ENCODE data around the gene CCHCR1.

The CCHCR1 gene

DNA sequence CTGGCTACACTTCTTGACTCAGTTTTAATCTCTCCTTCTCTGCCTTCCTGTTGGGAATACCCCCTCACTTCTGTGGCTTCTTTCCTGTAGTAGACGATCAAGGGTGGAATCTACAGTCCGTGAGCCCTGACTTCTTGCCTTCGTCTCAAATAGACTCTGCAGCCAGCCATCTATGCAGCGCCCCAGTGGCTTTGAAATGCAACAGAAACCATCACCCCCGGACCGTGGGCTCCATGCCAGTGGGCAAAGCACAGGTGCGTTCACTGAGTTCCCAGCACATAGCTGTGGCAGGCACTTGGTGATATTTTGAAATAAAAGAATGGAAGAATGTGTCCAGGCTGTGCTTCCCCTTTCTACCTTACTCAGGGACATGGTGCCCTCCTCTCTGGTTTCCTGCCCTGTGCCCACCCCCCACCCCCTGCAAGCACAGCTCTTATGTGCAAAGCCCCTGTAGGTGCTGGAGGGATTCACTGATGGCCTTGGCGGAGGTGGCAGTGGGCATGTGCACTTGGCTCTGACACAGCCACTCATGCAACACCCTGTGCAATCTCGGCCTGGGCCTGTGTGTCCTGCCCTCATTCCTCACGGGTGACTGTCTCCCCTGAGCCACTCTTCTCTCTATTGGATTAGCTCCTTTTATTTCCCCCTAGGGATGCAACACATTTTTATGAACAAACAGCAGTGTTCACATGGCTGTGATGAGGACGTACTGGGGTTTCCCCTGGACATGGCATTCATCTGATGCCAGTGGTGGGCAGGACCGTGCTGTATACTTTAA is 31.8 kb downstream of the CCHCR1 start:
- no peak for DNase-seq

GRCh38 chr6:31125162-31125561 is 32.4 kb downstream of the CCHCR1 start:
- DNase-seq = no peak

GRCh38 chr6:31122791-31123706 is 34.6 kb downstream of the CCHCR1 start:
- DNase-seq = no peak

DNA sequence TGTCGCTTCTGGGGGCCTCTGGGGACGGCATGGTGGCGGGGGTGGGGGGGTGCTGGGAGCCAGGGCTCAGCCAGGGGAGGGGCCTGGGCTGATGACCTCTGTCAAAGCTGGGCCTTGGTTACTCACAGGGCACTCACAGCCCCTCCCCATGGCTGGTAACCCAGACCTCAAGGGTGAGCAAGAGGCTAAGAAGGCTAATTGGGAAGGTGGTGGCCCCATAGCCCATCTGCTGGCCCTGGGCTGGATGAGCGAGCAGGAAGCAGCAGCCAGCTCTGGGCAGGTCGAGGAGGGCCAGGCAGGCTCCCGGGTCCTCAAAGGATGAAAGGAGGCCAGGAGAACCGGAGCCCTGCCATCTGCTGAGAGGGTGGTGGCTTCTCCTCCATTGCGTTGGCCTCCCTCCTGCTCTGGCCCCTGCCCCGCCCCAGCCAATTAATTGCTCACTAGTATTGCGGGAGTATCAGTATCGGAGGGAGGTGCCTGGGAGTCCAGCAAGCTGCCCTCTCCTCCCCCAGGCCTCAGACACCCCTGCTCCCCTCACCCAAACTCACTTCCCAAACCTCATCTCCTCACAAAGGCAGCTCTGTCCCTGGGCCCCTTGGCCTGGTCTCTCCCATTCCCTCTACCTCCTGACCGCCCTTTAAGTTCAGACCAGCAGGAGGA is 36.3 kb downstream of the CCHCR1 start:
- no peak for DNase-seq

DNA sequence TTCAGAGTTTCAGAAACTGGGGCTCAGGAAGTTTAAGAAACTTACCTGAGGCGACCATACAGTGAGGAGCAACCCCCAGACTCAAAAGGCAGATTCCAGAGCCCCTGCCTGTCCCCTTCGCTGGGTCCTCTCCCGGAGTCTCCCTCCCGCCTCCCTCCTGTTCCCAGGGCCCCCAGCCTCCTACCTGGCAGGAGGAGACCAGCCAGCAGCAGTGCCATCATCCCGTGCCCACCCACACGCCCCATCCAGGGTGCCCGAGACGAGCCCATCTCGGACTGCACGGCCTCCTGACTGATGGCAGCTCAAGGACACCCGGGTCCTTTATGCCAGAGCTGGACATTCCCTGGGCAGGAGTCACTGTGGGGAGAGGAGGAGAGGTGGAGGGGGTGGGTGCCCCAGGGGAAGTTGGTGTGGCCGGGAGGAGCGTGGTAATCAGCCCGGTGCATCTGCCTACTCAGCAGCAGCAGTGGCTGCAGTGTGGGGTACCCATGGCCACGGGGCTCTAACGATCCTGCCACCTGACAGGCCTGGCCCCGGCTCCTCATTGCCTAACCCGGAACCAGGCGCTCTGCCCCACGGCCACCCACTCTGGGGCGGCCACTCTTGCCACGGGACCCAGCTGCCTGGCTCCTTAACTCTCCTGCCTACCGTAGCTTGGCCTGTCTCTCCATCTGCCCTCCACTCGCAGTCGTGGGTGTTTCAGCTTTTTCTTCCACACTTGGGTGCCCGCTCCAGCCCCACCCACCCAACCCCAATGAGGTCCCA is 37.3 kb downstream of the CCHCR1 start, which contains the start of gene CDSN:
CDSN (minus strand) TSS at position 296 of the 765 bp plus-strand sequence; CDS start at position 269, 27 bp downstream.
- DNase-seq = no peak

GRCh38 chr6:31118178-31118577 is 39.4 kb downstream of the CCHCR1 start:
- no peak for DNase-seq

- DNase-seq = no peak
Measured at GRCh38 chr6:31116661-31117385, 40.8 kb downstream of the CCHCR1 start.

DNA sequence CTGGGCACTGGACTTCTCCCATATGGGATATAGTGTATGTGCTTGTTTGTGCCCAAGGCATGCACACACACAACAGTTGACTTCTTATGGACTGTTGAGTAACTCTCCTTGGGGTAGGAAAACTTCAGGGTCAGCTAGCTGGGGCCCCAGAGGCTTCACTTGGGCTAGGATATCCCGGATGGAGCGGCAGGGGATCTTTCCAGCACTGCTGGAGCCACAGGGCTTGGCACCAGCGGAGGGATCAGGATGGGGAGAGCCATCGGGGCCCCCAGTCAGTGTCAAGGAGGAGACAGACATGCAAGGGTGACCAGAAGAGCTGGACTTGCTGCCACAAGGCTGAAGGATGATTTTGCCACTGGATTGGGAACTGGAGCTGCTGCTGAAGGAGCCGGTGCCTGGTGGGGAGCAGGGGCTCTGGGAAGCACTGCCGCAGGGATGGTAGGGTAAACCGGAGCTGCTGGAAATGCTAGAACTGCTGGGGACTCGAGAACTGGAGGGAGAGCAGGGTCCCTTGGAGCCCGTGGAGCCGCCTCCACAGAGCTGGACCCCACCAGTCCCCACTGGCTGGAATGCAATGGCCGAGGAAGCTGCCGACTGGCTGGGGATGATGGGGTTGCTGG is 41.6 kb downstream of the CCHCR1 start:
- no peak for DNase-seq

DNA sequence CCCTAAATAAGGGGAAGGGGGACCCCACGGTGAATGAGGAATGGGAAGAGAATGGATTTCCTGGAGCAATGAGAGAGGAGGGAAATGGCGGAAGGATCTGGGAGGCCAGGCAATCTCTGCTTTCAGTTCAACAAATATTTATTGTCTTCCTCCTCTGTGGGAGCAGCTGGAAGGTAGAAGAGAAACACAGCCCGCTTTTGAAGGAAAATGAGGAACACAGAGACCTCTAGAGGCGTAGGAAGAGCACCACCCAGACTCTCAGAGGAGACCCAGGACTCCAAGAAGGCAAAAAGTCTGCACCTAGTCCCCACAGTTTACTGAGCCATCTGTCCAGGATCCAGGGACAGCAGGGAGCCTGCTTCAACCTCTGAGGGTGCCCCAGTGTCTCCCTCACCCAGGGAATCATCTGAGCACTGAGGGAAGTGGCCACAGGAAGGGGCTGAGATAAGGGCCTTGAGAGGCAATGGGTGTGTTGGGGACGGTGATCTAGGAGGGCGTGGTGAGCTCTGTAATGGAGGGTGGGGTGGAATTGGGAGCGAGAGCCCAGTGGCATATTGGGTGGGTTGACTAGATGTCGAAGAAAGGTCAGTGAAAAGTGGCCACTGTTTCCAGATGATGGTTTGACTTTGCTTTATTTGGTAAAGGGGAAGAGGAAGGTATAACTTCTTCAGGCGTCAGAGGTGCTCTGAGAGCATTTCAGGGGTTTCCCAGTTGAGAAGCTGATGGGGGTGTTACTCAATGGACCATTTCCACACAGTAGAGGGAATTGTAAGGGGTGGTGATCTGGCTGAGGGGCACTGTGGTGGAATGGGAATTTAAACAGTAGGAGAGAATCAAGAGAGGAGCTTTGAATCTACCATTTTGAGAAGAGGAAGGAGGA is 42.4 kb downstream of the CCHCR1 start:
- DNase-seq = peak; percentile 65

- no peak for DNase-seq
Measured at GRCh38 chr6:31114541-31114878, 43.1 kb downstream of the CCHCR1 start, which contains the start of gene PSORS1C1. Gene PSORS1C1 (plus strand): TSS chr6:31114800. CDS start chr6:31129633, 14,833 bp downstream.

DNA sequence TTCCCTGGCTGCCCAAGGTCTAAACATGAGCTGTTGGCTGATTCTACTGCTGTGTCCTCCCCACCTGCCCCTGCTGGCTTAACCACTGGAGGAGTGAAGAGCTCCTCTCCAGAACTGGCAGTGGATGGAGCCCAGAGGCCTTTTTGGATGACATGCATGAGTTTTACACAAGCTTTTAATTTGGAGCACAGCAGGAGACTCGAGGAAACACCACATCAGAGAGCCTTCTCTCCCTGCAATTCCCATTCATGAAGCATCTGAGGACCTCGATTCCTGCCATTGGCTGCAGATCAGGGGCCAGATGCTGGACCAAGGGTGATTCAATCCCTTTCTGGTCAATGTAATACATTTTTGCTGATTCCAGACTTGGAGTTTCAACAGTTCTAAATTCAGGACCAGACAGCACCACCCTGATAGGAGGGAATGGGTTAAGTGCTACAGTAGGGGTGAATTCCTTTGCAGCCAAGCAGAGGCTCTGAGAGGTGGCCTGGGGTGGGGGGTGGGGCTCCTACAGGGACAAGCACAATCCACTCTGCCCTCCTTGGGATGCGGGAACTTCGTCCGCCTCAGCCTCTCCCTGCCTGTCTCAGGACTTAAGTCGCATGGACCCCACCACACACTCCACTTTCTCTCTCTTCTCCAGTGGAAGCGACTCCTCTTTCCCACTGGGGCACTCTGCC is 43.6 kb downstream of the CCHCR1 start:
- no peak for DNase-seq

GRCh38 chr6:31112478-31112877 is 45.1 kb downstream of the CCHCR1 start, which contains the start of gene C6orf15:
Gene C6orf15 (minus strand): TSS chr6:31112575. CDS start chr6:31112555, 20 bp downstream.
- DNase-seq = no peak

DNA sequence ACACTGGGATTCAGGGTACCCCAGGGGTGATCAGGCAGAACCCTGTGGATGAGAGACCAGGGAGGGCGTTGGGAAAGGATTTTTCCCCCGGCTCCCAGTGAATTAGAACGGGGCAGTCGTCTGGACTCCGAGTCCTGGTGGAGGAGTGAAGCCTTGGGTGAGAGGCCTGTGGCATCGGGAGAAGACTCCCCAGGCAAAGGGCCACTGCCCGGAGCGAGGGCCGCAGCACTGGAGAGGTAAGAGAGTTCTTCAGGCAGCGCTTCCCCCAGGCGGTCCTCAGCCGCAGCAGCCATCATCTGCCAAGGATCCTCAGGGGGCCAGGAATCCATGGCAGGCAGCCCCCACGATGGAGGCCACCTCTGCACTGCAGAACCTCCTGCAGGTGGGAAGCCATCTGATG is 45.9 kb downstream of the CCHCR1 start:
- no peak for DNase-seq

DNA sequence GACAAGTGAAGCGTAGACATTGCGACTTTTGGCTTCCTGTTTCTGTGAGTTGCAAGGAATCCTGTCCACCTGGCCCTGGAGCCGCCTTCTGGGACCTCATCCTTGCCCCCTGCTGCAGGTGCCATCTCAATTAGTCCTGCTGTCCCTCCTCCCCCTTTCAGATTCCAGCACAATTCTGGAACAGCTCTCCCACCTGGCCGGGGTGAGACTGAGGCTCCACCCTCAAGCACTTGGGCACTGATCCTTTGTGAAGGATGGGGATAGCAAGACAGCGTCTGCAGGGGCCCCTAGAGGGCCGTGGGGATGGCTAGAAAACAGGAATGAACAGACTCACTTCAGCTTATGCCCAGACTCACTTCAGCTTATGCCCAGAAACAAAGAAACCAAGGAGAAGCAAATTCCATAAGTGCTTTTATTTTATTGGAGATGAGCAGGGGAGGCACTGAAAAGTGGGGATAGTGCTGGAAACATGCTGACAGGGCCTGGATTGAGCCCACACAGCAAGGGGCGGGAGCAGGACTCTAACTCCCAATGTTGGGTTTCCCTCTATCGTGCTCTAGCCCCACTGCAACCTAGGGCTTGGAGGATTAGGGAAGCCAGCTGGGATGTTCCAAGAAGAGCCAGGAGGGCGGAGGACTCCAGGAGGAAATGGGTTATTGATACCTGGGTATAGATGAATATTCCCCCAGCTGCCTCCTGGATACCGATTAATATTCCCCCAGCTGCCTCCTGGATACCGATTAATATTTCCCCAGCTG is 46.6 kb downstream of the CCHCR1 start:
- no peak for DNase-seq

GRCh38 chr6:31107052-31107451 is 50.5 kb downstream of the CCHCR1 start:
- DNase-seq = no peak

DNA sequence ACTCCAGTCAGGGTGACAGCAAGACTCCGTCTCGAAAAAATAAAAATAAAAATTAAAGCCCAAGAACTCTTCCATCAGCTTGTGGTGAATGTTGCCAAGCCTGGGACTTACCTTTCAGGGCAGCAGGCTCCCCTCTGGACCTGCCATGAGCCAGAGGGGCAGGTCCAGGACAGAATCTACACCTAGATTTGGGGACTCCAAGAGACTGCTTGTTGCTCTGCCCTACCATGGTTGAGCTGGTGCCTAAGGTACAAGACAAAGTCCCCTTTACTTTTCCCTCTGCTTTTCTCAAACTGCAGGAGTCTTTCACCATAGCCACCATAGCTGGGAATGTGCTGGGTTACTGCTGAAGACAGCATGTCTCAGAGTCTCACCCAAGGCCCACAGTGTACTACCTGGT is 54.5 kb downstream of the CCHCR1 start:
- no peak for DNase-seq

DNA sequence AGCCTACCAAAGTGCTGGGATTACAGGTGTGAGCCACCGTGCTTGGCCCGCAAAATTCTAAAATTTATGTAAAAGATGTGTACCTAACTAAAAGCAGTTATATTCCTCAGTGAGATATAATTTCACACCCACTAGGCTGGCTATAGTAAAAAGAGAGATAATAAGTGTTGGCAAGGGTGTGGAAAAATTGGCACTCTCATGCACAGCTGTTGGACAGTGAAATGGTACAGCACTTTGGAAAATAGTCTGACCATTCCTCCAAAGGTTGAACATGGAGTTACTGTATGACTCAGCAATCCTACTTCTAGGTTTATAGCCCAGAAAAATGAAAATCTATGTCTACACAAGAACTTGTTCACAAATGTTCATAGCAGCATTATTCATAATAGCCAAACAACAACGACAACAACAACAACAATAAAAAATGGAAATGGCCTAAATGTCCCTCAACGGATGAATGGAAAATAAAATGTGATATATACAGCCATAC is 59.1 kb downstream of the CCHCR1 start:
- no peak for DNase-seq

- DNase-seq = no peak
Measured at GRCh38 chr6:31096656-31097055, 60.9 kb downstream of the CCHCR1 start.

GRCh38 chr6:31096215-31096614 is 61.4 kb downstream of the CCHCR1 start:
- no peak for DNase-seq

Measured in MV-4-11 (cell line).